SK-N-MC (cell line): Measurements from ENCODE around the gene SCN7A.

ENCODE experiments used
- EZH2 ChIP-seq: fragments of 200-600 bp; sonication (generic); IDR thresholded peaks from one replicate; pipeline ENCODE4 v1.6.1; 2017; ENCODE audit warnings: antibody characterized with exemption
- FOXP2 ChIP-seq: optimal IDR thresholded peaks from 2 replicates; pipeline ENCODE3; 2011; ENCODE audit warnings: mild to moderate bottlenecking, moderate library complexity; ENCODE audit not compliant: insufficient read depth; ENCODE audit errors: extremely low read length, control extremely low read depth
- POLR2AphosphoS5 ChIP-seq: IDR thresholded peaks from 2 replicates; pipeline ENCODE4 v1.6.1; 2012; ENCODE audit warnings: mild to moderate bottlenecking, low read depth, low read length, borderline replicate concordance

- no peak for TF ChIP-seq EZH2
- no peak for TF ChIP-seq POLR2AphosphoS5
- TF ChIP-seq FOXP2: no peak
Measured at GRCh38 chr2:166405569-166405926, 88.5 kb downstream of the SCN7A start.
